ENCODE measurements around the gene TMCC3.

TMCC3 gene

GRCh38 chr12:94589591-94590001, 60.8 kb downstream of the TMCC3 start:
- TF ChIP-seq CTCF (IDR thresholded peaks at IDR 0.05) = no peak
- intact Hi-C loops (cut with DNase I; ENCODE audit: low total_unique reads) = no loop called here
- Histone ChIP-seq H3K4me3 (no peak overlapping the region), H3K27ac (no peak overlapping the region), H3K27me3 (no peaks in the 10 kb centered on the region), H3K36me3 (no peaks in the 10 kb centered on the region), H3K9me3 (no peaks in the 10 kb centered on the region), H3K4me1 (peaks cover 0 to 19% (median 0%) of the 10 kb centered on the region in 4 donors)
- no peak for DNase-seq

- intact Hi-C loops (cut with DNase I; ENCODE audit: low total_unique reads) = no loop called here
- H3K27me3 ChIP-seq = no peaks in the 10 kb centered on the region
- no peak overlapping the region for H3K27ac ChIP-seq
- no peak for DNase-seq
- H3K36me3 ChIP-seq = no peaks in the 10 kb centered on the region
- no peak for TF ChIP-seq CTCF (IDR thresholded peaks at IDR 0.05)
- H3K4me3 ChIP-seq = no peak overlapping the region
- peaks cover 0 to 7% (median 0%) of the 10 kb centered on the region in 4 donors for H3K4me1 ChIP-seq
- no peaks in the 10 kb centered on the region for H3K9me3 ChIP-seq
Observed at GRCh38 chr12:94588346-94588745, 62.0 kb downstream of the TMCC3 start.

- Histone ChIP-seq H3K36me3 (no peaks in the 10 kb centered on the region), H3K4me1 (no peaks in the 10 kb centered on the region), H3K27ac (no peak overlapping the region), H3K9me3 (no peaks in the 10 kb centered on the region), H3K27me3 (no peaks in the 10 kb centered on the region), H3K4me3 (no peak overlapping the region)
- intact Hi-C loops (cut with DNase I; ENCODE audit: low total_unique reads) = no loop called here
- DNase-seq = no peak
- no peak for TF ChIP-seq CTCF (IDR thresholded peaks at IDR 0.05)
Observed at GRCh38 chr12:94587266-94588241, 62.8 kb downstream of the TMCC3 start.

DNA sequence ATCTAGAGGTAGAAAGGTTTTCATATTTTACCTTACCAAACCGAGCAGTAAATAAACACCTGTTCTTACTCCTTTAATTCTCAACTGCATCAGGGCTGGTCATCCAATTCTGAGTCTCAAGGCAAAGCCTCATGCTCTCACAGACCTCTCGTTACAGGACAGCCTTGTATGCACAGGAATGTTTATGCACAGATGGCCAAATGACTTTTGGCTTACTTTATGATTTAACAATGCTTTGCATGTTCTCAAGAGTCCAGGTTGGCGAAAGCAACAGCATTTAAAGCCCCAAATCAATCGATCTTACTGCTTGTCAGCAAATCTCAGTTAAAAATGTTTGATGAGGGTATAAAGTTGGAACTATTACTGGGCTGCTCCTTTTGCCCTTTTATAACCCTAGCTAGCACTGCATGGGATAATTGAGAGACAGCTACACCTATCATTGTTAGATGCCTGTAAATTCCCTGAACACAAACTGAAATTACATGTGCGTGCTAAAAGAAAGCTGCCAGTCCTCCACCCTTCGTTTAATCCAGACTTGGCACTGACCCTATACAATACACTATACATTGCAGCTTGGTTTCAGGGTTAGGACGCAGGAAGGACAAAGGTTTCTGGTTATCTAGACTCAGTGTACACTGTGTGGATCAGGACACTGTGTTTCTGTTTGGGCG, 63.6 kb downstream of the TMCC3 start:
- TF ChIP-seq CTCF (IDR thresholded peaks at IDR 0.05) = no peak
- no peak for DNase-seq

DNA sequence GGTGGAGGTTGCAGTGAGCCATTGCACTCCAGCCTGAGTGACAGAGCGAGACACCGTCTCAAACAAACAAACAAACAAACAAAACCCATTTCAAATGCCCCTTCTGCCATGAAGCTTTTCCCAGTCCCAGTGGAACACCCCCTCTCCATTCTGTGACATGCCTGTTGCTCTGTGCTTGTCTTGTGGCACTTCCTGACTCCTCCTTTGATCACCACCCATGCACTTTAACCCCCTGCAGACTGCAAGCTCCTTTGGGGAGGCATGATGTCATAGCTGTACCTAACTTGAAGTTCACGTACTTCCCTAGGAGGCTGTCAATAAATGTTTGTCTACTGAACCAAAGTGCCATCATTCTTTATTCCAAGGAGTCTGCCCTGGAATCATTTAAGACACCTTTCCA, 64.7 kb downstream of the TMCC3 start:
- no peak for TF ChIP-seq CTCF (IDR thresholded peaks at IDR 0.05)
- intact Hi-C loops (cut with DNase I; ENCODE audit: low total_unique reads) = no loop called here
- no peak overlapping the region for H3K4me3 ChIP-seq
- H3K27me3 ChIP-seq = no peaks in the 10 kb centered on the region
- peaks cover 0 to 6% (median 4%) of the 10 kb centered on the region in 3 donors for H3K36me3 ChIP-seq
- no peaks in the 10 kb centered on the region for H3K9me3 ChIP-seq
- no peaks in the 10 kb centered on the region for H3K4me1 ChIP-seq
- no peak for DNase-seq
- no peak overlapping the region for H3K27ac ChIP-seq

More for the DNA sequence above, 63.6 kb downstream of the TMCC3 start:
- Histone ChIP-seq H3K4me3 (no peak overlapping the region), H3K9me3 (no peaks in the 10 kb centered on the region), H3K27ac (no peak overlapping the region), H3K4me1 (no peaks in the 10 kb centered on the region), H3K36me3 (peaks cover 0 to 5% (median 4%) of the 10 kb centered on the region in 3 donors), H3K27me3 (no peaks in the 10 kb centered on the region)
- intact Hi-C loops (cut with DNase I; ENCODE audit: low total_unique reads) = no loop called here

Measured in tibial artery (tissue), 4 donors.